Measurements from ENCODE around the gene NDFIP1.

NDFIP1 gene

GRCh38 chr5:142175461-142176142 lies 67.0 kb downstream of the NDFIP1 start:
- Histone ChIP-seq H3K36me3 (ENCODE audit: control insufficient read depth, insufficient read depth, low read length) (no peaks in the 10 kb centered on the region), H3K4me3 (ENCODE audit: low read length) (no peak overlapping the region), H3K27ac (ENCODE audit: low read length) (no peak overlapping the region), H3K4me1 (ENCODE audit: control insufficient read depth, insufficient read depth, low read length) (peaks cover 3% of the 10 kb centered on the region), H3K9me3 (ENCODE audit: control insufficient read depth, insufficient read depth, low read length) (no peaks in the 10 kb centered on the region), H3K27me3 (ENCODE audit: control insufficient read depth, insufficient read depth, low read length) (no peaks in the 10 kb centered on the region)
- DNase-seq (ENCODE audit: low read depth, low spot score) = no peak
- no CpG with 5 or more reads among the region's 8 CpGs for WGBS (ENCODE audit: insufficient coverage, insufficient read length)

GRCh38 chr5:142176255-142176654 lies 67.7 kb downstream of the NDFIP1 start:
- Histone ChIP-seq H3K27ac (ENCODE audit: low read length) (no peak overlapping the region), H3K4me3 (ENCODE audit: low read length) (no peak overlapping the region), H3K4me1 (ENCODE audit: control insufficient read depth, insufficient read depth, low read length) (peaks cover 3% of the 10 kb centered on the region), H3K36me3 (ENCODE audit: control insufficient read depth, insufficient read depth, low read length) (no peaks in the 10 kb centered on the region), H3K9me3 (ENCODE audit: control insufficient read depth, insufficient read depth, low read length) (no peaks in the 10 kb centered on the region), H3K27me3 (ENCODE audit: control insufficient read depth, insufficient read depth, low read length) (no peaks in the 10 kb centered on the region)
- DNase-seq (ENCODE audit: low read depth, low spot score) = no peak
- WGBS (ENCODE audit: insufficient coverage, insufficient read length) = no CpG with 5 or more reads among the region's 2 CpGs

GRCh38 chr5:142178651-142179050 lies 70.1 kb downstream of the NDFIP1 start:
- Histone ChIP-seq H3K27ac (ENCODE audit: low read length) (no peak overlapping the region), H3K4me3 (ENCODE audit: low read length) (no peak overlapping the region), H3K9me3 (ENCODE audit: control insufficient read depth, insufficient read depth, low read length) (no peaks in the 10 kb centered on the region), H3K4me1 (ENCODE audit: control insufficient read depth, insufficient read depth, low read length) (peaks cover 3% of the 10 kb centered on the region), H3K36me3 (ENCODE audit: control insufficient read depth, insufficient read depth, low read length) (no peaks in the 10 kb centered on the region), H3K27me3 (ENCODE audit: control insufficient read depth, insufficient read depth, low read length) (no peaks in the 10 kb centered on the region)
- no peak for DNase-seq (ENCODE audit: low read depth, low spot score)
- no CpG with 5 or more reads among the region's 7 CpGs for WGBS (ENCODE audit: insufficient coverage, insufficient read length)

GRCh38 chr5:142179776-142180387 lies 71.3 kb downstream of the NDFIP1 start:
- peaks cover 3% of the 10 kb centered on the region for H3K4me1 ChIP-seq (ENCODE audit: control insufficient read depth, insufficient read depth, low read length)
- no peaks in the 10 kb centered on the region for H3K36me3 ChIP-seq (ENCODE audit: control insufficient read depth, insufficient read depth, low read length)
- no peaks in the 10 kb centered on the region for H3K27me3 ChIP-seq (ENCODE audit: control insufficient read depth, insufficient read depth, low read length)
- no peak for DNase-seq (ENCODE audit: low read depth, low spot score)
- H3K9me3 ChIP-seq (ENCODE audit: control insufficient read depth, insufficient read depth, low read length) = no peaks in the 10 kb centered on the region
- H3K4me3 ChIP-seq (ENCODE audit: low read length) = no peak overlapping the region
- WGBS (ENCODE audit: insufficient coverage, insufficient read length) = no CpG with 5 or more reads among the region's 6 CpGs
- H3K27ac ChIP-seq (ENCODE audit: low read length) = no peak overlapping the region

GRCh38 chr5:142181096-142181495 lies 72.5 kb downstream of the NDFIP1 start:
- no peak overlapping the region for H3K4me3 ChIP-seq (ENCODE audit: low read length)
- H3K27me3 ChIP-seq (ENCODE audit: control insufficient read depth, insufficient read depth, low read length) = no peaks in the 10 kb centered on the region
- no peak for DNase-seq (ENCODE audit: low read depth, low spot score)
- WGBS (ENCODE audit: insufficient coverage, insufficient read length) = no CpG with 5 or more reads among the region's 6 CpGs
- no peak overlapping the region for H3K27ac ChIP-seq (ENCODE audit: low read length)
- no peaks in the 10 kb centered on the region for H3K9me3 ChIP-seq (ENCODE audit: control insufficient read depth, insufficient read depth, low read length)
- H3K4me1 ChIP-seq (ENCODE audit: control insufficient read depth, insufficient read depth, low read length) = no peaks in the 10 kb centered on the region
- no peaks in the 10 kb centered on the region for H3K36me3 ChIP-seq (ENCODE audit: control insufficient read depth, insufficient read depth, low read length)

- no peaks in the 10 kb centered on the region for H3K4me1 ChIP-seq (ENCODE audit: control insufficient read depth, insufficient read depth, low read length)
- no peaks in the 10 kb centered on the region for H3K9me3 ChIP-seq (ENCODE audit: control insufficient read depth, insufficient read depth, low read length)
- H3K27me3 ChIP-seq (ENCODE audit: control insufficient read depth, insufficient read depth, low read length) = no peaks in the 10 kb centered on the region
- no peaks in the 10 kb centered on the region for H3K36me3 ChIP-seq (ENCODE audit: control insufficient read depth, insufficient read depth, low read length)
- DNase-seq (ENCODE audit: low read depth, low spot score) = no peak
- H3K4me3 ChIP-seq (ENCODE audit: low read length) = no peak overlapping the region
- no peak overlapping the region for H3K27ac ChIP-seq (ENCODE audit: low read length)
- no CpG with 5 or more reads among the region's 7 CpGs for WGBS (ENCODE audit: insufficient coverage, insufficient read length)
Measured at GRCh38 chr5:142181547-142182163, 73.1 kb downstream of the NDFIP1 start.

- Histone ChIP-seq H3K4me3 (ENCODE audit: low read length) (no peak overlapping the region), H3K27ac (ENCODE audit: low read length) (no peak overlapping the region), H3K4me1 (ENCODE audit: control insufficient read depth, insufficient read depth, low read length) (no peaks in the 10 kb centered on the region), H3K9me3 (ENCODE audit: control insufficient read depth, insufficient read depth, low read length) (no peaks in the 10 kb centered on the region), H3K36me3 (ENCODE audit: control insufficient read depth, insufficient read depth, low read length) (no peaks in the 10 kb centered on the region), H3K27me3 (ENCODE audit: control insufficient read depth, insufficient read depth, low read length) (no peaks in the 10 kb centered on the region)
- no peak for DNase-seq (ENCODE audit: low read depth, low spot score)
- no CpG with 5 or more reads among the region's 5 CpGs for WGBS (ENCODE audit: insufficient coverage, insufficient read length)
Measured at GRCh38 chr5:142182840-142183239, 74.3 kb downstream of the NDFIP1 start.

GRCh38 chr5:142183561-142183960 lies 75.0 kb downstream of the NDFIP1 start:
- DNase-seq (ENCODE audit: low read depth, low spot score) = no peak
- Histone ChIP-seq H3K27ac (ENCODE audit: low read length) (no peak overlapping the region), H3K9me3 (ENCODE audit: control insufficient read depth, insufficient read depth, low read length) (no peaks in the 10 kb centered on the region), H3K27me3 (ENCODE audit: control insufficient read depth, insufficient read depth, low read length) (no peaks in the 10 kb centered on the region), H3K36me3 (ENCODE audit: control insufficient read depth, insufficient read depth, low read length) (no peaks in the 10 kb centered on the region), H3K4me3 (ENCODE audit: low read length) (no peak overlapping the region), H3K4me1 (ENCODE audit: control insufficient read depth, insufficient read depth, low read length) (no peaks in the 10 kb centered on the region)
- no CpG with 5 or more reads among the region's 8 CpGs for WGBS (ENCODE audit: insufficient coverage, insufficient read length)

GRCh38 chr5:142184988-142185387 lies 76.4 kb downstream of the NDFIP1 start:
- Histone ChIP-seq H3K4me3 (ENCODE audit: low read length) (no peak overlapping the region), H3K4me1 (ENCODE audit: control insufficient read depth, insufficient read depth, low read length) (no peaks in the 10 kb centered on the region)
- DNase-seq (ENCODE audit: low read depth, low spot score) = no peak

GRCh38 chr5:142186514-142186856 lies 77.9 kb downstream of the NDFIP1 start:
- Histone ChIP-seq H3K9me3 (ENCODE audit: control insufficient read depth, insufficient read depth, low read length) (no peaks in the 10 kb centered on the region), H3K4me1 (ENCODE audit: control insufficient read depth, insufficient read depth, low read length) (no peaks in the 10 kb centered on the region), H3K27me3 (ENCODE audit: control insufficient read depth, insufficient read depth, low read length) (no peaks in the 10 kb centered on the region), H3K27ac (ENCODE audit: low read length) (no peak overlapping the region), H3K36me3 (ENCODE audit: control insufficient read depth, insufficient read depth, low read length) (no peaks in the 10 kb centered on the region), H3K4me3 (ENCODE audit: low read length) (no peak overlapping the region)
- no peak for DNase-seq (ENCODE audit: low read depth, low spot score)

More at GRCh38 chr5:142184988-142185387, 76.4 kb downstream of the NDFIP1 start:
- Histone ChIP-seq H3K36me3 (ENCODE audit: control insufficient read depth, insufficient read depth, low read length) (no peaks in the 10 kb centered on the region), H3K27ac (ENCODE audit: low read length) (no peak overlapping the region), H3K9me3 (ENCODE audit: control insufficient read depth, insufficient read depth, low read length) (no peaks in the 10 kb centered on the region), H3K27me3 (ENCODE audit: control insufficient read depth, insufficient read depth, low read length) (no peaks in the 10 kb centered on the region)
- WGBS (ENCODE audit: insufficient coverage, insufficient read length) = no CpG with 5 or more reads among the region's 9 CpGs
